Neural cell (in vitro differentiated cells): ENCODE measurements around the gene GGA2.

Source experiments
- EP300 ChIP-seq: fragments of 450-650 bp; conservative IDR thresholded peaks from 2 replicates; pipeline ENCODE4 v1.6.1; 2014; ENCODE audit warnings: antibody characterized with exemption, mild to moderate bottlenecking, moderate library complexity; ENCODE audit not compliant: poor library complexity, severe bottlenecking
- EZH2 ChIP-seq: fragments of 200-600, 300-800 bp; shearing (Covaris generic), sonication (generic); IDR thresholded peaks from 2 replicates; pipeline ENCODE4 v1.6.1; 2014; ENCODE audit warnings: antibody characterized with exemption, low read length, borderline replicate concordance, mild to moderate bottlenecking; ENCODE audit not compliant: insufficient read depth, poor library complexity, severe bottlenecking
- REST ChIP-seq: IDR thresholded peaks from 2 replicates; pipeline ENCODE4 v1.6.1; 2012; ENCODE audit warnings: borderline replicate concordance

GRCh38 chr16:23523321-23523720, 13.0 kb upstream of the GGA2 start:
- TF ChIP-seq EZH2 (no peak), REST (no peak), EP300 (no peak)
